ENCODE data around the gene ETV5.

ETV5 gene

DNA sequence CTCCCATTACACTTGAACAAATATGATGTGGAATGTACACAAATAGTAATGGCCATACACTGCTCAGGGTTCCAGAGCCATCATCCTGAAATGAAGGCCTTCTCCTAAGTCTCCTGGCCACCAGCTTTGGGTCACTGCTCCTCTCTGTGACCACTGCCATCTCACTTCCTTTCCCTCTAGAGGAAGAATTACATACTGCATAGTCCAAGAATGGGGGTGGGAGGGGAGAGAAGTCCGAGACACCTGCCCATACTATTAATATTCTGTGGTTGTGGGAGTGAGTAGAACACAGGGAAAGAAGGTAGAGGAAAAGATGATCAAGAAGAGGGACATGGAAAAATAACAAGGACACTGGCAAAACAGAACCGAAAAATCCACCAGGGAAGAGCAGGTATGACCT is 20.6 kb downstream of the ETV5 start:
- no peaks in the 10 kb centered on the region for H3K9me3 ChIP-seq (ENCODE audit: control insufficient read depth in 5 of 5, low read length in 5 of 5)

DNA sequence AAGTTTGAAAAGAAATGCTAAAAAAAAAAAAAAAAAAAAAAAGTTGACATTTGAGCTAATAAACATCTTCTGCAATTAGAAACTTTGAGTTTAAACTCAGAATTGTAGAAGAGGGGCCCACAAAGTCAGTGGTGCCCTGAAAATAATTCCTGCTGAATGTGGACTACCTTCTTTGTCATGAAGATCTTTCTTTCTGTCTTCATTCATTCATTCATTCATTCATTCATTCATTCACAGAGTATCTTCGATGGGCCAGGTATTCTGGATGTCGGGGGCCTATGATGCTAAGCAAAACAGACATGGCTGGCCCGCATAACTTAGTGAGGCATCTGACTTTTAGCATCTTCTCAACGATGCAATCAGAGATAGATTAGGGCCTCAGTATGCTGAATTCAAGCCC is 24.6 kb downstream of the ETV5 start:
- Histone ChIP-seq H3K4me3 (ENCODE audit: low read depth in 1 of 5, low read length in 5 of 5) (no peak overlapping the region), H3K9ac (ENCODE audit: low read length in 5 of 5) (no peak overlapping the region), H3K4me1 (ENCODE audit: control insufficient read depth in 5 of 5, insufficient read depth in 5 of 5, low read length in 5 of 5) (peaks cover 0 to 13% (median 0%) of the 10 kb centered on the region in 5 donors), H3K27ac (ENCODE audit: low read depth, low read length) (no peak overlapping the region), H3K9me3 (ENCODE audit: control insufficient read depth in 5 of 5, low read length in 5 of 5) (no peaks in the 10 kb centered on the region), H3K27me3 (ENCODE audit: control insufficient read depth in 5 of 5, insufficient read depth in 4 of 5, low read length in 5 of 5) (no peaks in the 10 kb centered on the region), H3K36me3 (ENCODE audit: control insufficient read depth in 5 of 5, insufficient read depth in 5 of 5, low read length in 5 of 5) (peaks cover 0 to 8% (median 0%) of the 10 kb centered on the region in 5 donors)

More for the DNA sequence above, 20.6 kb downstream of the ETV5 start:
- Histone ChIP-seq H3K4me3 (ENCODE audit: low read depth in 1 of 5, low read length in 5 of 5) (no peak overlapping the region), H3K27ac (ENCODE audit: low read depth, low read length) (no peak overlapping the region), H3K27me3 (ENCODE audit: control insufficient read depth in 5 of 5, insufficient read depth in 4 of 5, low read length in 5 of 5) (no peaks in the 10 kb centered on the region), H3K9ac (ENCODE audit: low read length in 5 of 5) (no peak overlapping the region), H3K4me1 (ENCODE audit: control insufficient read depth in 5 of 5, insufficient read depth in 5 of 5, low read length in 5 of 5) (peaks cover 0 to 3% (median 0%) of the 10 kb centered on the region in 5 donors), H3K36me3 (ENCODE audit: control insufficient read depth in 5 of 5, insufficient read depth in 5 of 5, low read length in 5 of 5) (peaks cover 0 to 7% (median 0%) of the 10 kb centered on the region in 5 donors)

DNA sequence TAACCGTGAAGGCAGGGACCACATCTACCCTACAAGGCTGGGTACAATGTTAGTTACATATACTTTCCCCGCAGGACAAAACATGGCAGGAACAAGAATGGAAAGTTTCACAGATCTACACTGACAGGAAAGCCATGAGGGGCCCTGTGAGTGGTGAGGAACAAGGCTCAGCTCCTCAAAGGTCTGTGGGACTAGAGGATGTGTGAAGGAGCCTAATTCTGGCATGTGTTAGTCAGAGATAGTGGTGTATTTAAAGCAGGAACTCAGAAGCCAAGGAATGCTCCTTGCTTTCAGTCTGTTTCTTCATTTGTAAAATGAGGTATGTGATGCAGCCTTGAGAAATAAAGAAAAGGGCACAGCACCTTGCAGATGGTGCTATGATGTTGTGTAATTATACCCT is 25.1 kb downstream of the ETV5 start:
- no peaks in the 10 kb centered on the region for H3K27me3 ChIP-seq (ENCODE audit: control insufficient read depth in 5 of 5, insufficient read depth in 4 of 5, low read length in 5 of 5)
- peaks cover 0 to 13% (median 0%) of the 10 kb centered on the region in 5 donors for H3K4me1 ChIP-seq (ENCODE audit: control insufficient read depth in 5 of 5, insufficient read depth in 5 of 5, low read length in 5 of 5)
- H3K36me3 ChIP-seq (ENCODE audit: control insufficient read depth in 5 of 5, insufficient read depth in 5 of 5, low read length in 5 of 5), result peaks cover 0 to 11% (median 0%) of the 10 kb centered on the region in 5 donors
- H3K9me3 ChIP-seq (ENCODE audit: control insufficient read depth in 5 of 5, low read length in 5 of 5), result no peaks in the 10 kb centered on the region
- H3K9ac ChIP-seq (ENCODE audit: low read length in 5 of 5), result no peak overlapping the region
- H3K4me3 ChIP-seq (ENCODE audit: low read depth in 1 of 5, low read length in 5 of 5), result no peak overlapping the region
- H3K27ac ChIP-seq (ENCODE audit: low read depth, low read length), result no peak overlapping the region

DNA sequence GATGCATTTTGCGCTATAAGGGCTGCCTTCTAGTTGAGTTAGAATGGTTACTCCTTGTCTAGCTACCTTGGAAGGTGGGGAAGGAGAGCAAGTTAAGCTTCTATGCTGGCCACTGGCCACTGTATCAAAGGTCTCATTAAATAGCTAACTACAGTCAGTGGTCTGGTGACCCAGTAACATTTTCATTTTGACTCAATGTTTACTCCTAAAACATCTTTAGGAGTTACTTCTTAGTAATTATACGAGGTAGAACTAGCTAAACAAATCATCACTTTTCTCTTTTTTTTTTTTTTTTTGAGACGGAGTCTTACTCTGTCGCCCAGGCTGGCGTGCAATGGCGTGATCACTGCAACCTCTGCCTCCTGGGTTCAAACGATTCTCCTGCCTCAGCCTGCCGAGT is 26.7 kb downstream of the ETV5 start:
- Histone ChIP-seq H3K36me3 (ENCODE audit: control insufficient read depth in 5 of 5, insufficient read depth in 5 of 5, low read length in 5 of 5) (peaks cover 0 to 12% (median 0%) of the 10 kb centered on the region in 5 donors), H3K9me3 (ENCODE audit: control insufficient read depth in 5 of 5, low read length in 5 of 5) (no peaks in the 10 kb centered on the region), H3K4me3 (ENCODE audit: low read depth in 1 of 5, low read length in 5 of 5) (no peak overlapping the region), H3K9ac (ENCODE audit: low read length in 5 of 5) (no peak overlapping the region), H3K27ac (ENCODE audit: low read depth, low read length) (no peak overlapping the region), H3K27me3 (ENCODE audit: control insufficient read depth in 5 of 5, insufficient read depth in 4 of 5, low read length in 5 of 5) (no peaks in the 10 kb centered on the region), H3K4me1 (ENCODE audit: control insufficient read depth in 5 of 5, insufficient read depth in 5 of 5, low read length in 5 of 5) (peaks cover 0 to 13% (median 0%) of the 10 kb centered on the region in 5 donors)

DNA sequence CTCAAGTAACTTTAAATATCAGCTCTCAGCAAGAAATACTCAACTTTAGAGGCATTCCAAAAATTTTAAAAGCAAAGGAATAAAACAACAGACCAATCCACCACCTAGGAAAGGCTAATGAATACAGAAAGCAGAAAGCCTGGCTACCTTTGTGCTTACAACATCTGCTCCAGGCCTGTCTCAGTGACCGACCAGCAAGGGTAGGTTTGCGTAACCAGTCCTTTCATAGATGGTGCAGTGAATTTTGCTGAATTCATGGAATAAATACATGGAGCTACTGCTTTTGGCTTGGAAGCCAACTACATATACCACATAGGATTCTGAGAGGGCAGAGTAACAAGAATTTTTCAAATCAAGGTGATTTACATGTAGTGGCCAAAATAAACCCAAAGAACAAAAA is 27.2 kb downstream of the ETV5 start:
- Histone ChIP-seq H3K36me3 (ENCODE audit: control insufficient read depth in 5 of 5, insufficient read depth in 5 of 5, low read length in 5 of 5) (peaks cover 0 to 12% (median 0%) of the 10 kb centered on the region in 5 donors), H3K9ac (ENCODE audit: low read length in 5 of 5) (no peak overlapping the region), H3K4me3 (ENCODE audit: low read depth in 1 of 5, low read length in 5 of 5) (no peak overlapping the region), H3K9me3 (ENCODE audit: control insufficient read depth in 5 of 5, low read length in 5 of 5) (no peaks in the 10 kb centered on the region), H3K4me1 (ENCODE audit: control insufficient read depth in 5 of 5, insufficient read depth in 5 of 5, low read length in 5 of 5) (peaks cover 0 to 13% (median 0%) of the 10 kb centered on the region in 5 donors), H3K27me3 (ENCODE audit: control insufficient read depth in 5 of 5, insufficient read depth in 4 of 5, low read length in 5 of 5) (no peaks in the 10 kb centered on the region), H3K27ac (ENCODE audit: low read depth, low read length) (no peak overlapping the region)

DNA sequence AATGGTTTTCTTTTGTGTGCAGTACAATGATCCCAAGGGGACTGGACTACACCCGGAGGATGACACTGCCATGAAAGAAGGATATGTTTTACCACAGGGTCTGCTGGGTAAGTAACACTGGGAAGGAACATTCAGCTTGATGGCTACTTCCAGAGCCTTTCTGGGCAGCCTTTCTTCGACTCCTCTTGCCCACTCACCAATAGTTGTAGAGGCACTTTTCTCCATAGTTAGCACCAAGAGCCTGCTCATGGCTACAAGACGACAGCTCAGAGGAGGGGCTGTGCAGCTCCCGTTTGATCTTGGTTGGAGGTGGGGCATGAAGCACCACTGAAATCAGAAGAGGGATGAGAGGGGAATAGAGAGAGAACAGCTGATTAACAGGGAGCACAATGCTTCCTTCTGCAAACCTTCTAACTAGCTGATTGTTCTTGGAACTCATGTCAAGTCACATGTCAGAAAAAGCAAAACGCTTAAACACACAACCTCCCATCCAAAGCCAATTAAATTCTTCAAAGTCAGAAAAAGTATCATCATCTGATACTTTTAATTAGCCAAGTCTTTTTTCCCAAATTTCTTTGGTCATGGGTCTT is 27.9 kb downstream of the ETV5 start:
- Histone ChIP-seq H3K4me1 (ENCODE audit: control insufficient read depth in 5 of 5, insufficient read depth in 5 of 5, low read length in 5 of 5) (peaks cover 0 to 13% (median 0%) of the 10 kb centered on the region in 5 donors), H3K27ac (ENCODE audit: low read depth, low read length) (no peak overlapping the region), H3K27me3 (ENCODE audit: control insufficient read depth in 5 of 5, insufficient read depth in 4 of 5, low read length in 5 of 5) (no peaks in the 10 kb centered on the region), H3K36me3 (ENCODE audit: control insufficient read depth in 5 of 5, insufficient read depth in 5 of 5, low read length in 5 of 5) (peaks cover 0 to 15% (median 0%) of the 10 kb centered on the region in 5 donors), H3K9me3 (ENCODE audit: control insufficient read depth in 5 of 5, low read length in 5 of 5) (no peaks in the 10 kb centered on the region), H3K9ac (ENCODE audit: low read length in 5 of 5) (no peak overlapping the region), H3K4me3 (ENCODE audit: low read depth in 1 of 5, low read length in 5 of 5) (no peak overlapping the region)

DNA sequence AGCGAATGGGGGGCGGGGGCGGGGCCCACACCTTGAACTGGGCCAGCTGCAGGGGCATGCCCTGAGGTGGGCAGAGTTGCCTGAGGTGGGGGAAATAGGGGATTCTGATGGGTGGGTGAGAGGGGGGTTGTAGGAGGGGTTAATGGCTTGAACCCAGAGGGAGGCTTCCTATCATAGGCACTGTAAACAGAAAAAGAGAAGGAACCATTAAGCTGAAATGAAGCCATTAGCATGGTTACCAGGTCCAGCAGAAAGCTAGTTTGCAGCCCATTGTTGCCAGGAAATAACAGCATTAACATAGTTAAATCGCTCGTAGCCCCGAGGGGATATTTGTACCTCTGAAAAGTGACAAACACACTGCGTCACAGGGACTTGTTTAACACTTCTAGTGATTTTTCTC is 29.0 kb downstream of the ETV5 start:
- Histone ChIP-seq H3K9ac (ENCODE audit: low read length in 5 of 5) (no peak overlapping the region), H3K4me1 (ENCODE audit: control insufficient read depth in 5 of 5, insufficient read depth in 5 of 5, low read length in 5 of 5) (peaks cover 0 to 13% (median 0%) of the 10 kb centered on the region in 5 donors), H3K27ac (ENCODE audit: low read depth, low read length) (no peak overlapping the region), H3K9me3 (ENCODE audit: control insufficient read depth in 5 of 5, low read length in 5 of 5) (peaks cover 0 to 4% (median 0%) of the 10 kb centered on the region in 5 donors), H3K36me3 (ENCODE audit: control insufficient read depth in 5 of 5, insufficient read depth in 5 of 5, low read length in 5 of 5) (peaks cover 0 to 19% (median 0%) of the 10 kb centered on the region in 5 donors), H3K27me3 (ENCODE audit: control insufficient read depth in 5 of 5, insufficient read depth in 4 of 5, low read length in 5 of 5) (no peaks in the 10 kb centered on the region), H3K4me3 (ENCODE audit: low read depth in 1 of 5, low read length in 5 of 5) (no peak overlapping the region)

DNA sequence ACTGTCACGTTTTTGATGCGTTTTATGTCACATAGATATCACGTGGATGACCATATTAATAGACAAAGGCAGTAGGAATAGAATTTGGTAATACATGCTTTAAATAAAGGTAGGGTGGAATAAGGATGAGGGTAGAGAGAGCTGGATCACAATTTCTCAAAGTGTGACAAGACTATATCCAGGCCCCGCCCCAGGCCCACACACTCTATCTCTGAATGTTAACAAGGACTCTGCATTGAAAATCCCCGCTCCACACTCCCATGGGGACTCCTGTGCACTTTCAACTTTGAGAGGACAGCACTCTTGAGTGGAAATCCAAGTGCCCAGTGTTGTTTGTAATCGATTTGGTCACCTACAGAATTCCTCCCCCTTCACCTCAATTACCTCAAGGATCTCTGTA is 31.4 kb downstream of the ETV5 start:
- Histone ChIP-seq H3K27ac (ENCODE audit: low read depth, low read length) (no peak overlapping the region), H3K27me3 (ENCODE audit: control insufficient read depth in 5 of 5, insufficient read depth in 4 of 5, low read length in 5 of 5) (no peaks in the 10 kb centered on the region)

DNA sequence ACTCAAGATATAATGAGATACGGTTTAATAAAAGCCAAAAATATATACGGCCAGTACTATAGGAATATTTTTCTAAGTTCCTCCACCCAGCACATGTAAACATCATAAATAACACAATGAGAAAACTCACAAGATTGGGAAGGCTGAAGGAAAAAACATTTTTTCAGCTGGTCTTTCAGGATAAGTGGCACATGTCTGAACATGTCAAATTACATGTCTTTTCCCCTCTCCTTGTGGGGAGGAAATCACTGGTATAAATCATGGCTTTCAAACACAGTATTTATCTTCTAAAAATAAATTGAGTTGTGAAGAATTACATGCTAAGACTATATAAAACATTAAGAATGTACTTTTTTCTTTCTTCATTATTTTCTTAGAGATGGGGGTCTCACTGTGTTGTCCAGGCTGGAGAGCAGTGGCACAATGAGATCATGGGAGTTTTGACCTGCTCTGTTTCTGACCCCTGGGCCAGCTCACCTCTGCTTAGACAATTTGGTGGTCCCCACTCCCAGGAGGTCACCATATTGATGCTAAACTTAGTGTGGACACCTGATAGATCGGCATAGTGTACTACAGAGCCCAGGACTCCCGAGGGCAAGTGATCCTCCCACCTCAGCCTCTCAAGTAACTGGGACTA is 32.8 kb downstream of the ETV5 start:
- Histone ChIP-seq H3K9me3 (ENCODE audit: control insufficient read depth in 5 of 5, low read length in 5 of 5) (peaks cover 0 to 7% (median 0%) of the 10 kb centered on the region in 5 donors), H3K4me3 (ENCODE audit: low read depth in 1 of 5, low read length in 5 of 5) (no peak overlapping the region), H3K27ac (ENCODE audit: low read depth, low read length) (no peak overlapping the region), H3K4me1 (ENCODE audit: control insufficient read depth in 5 of 5, insufficient read depth in 5 of 5, low read length in 5 of 5) (peaks cover 0 to 13% (median 0%) of the 10 kb centered on the region in 5 donors), H3K36me3 (ENCODE audit: control insufficient read depth in 5 of 5, insufficient read depth in 5 of 5, low read length in 5 of 5) (peaks cover 0 to 19% (median 0%) of the 10 kb centered on the region in 5 donors), H3K27me3 (ENCODE audit: control insufficient read depth in 5 of 5, insufficient read depth in 4 of 5, low read length in 5 of 5) (no peaks in the 10 kb centered on the region), H3K9ac (ENCODE audit: low read length in 5 of 5) (no peak overlapping the region)

More for the DNA sequence above, 31.4 kb downstream of the ETV5 start:
- peaks cover 0 to 7% (median 0%) of the 10 kb centered on the region in 5 donors for H3K9me3 ChIP-seq (ENCODE audit: control insufficient read depth in 5 of 5, low read length in 5 of 5)
- H3K4me3 ChIP-seq (ENCODE audit: low read depth in 1 of 5, low read length in 5 of 5), result no peak overlapping the region
- H3K4me1 ChIP-seq (ENCODE audit: control insufficient read depth in 5 of 5, insufficient read depth in 5 of 5, low read length in 5 of 5), result peaks cover 0 to 13% (median 0%) of the 10 kb centered on the region in 5 donors
- no peak overlapping the region for H3K9ac ChIP-seq (ENCODE audit: low read length in 5 of 5)
- H3K36me3 ChIP-seq (ENCODE audit: control insufficient read depth in 5 of 5, insufficient read depth in 5 of 5, low read length in 5 of 5), result peaks cover 0 to 19% (median 0%) of the 10 kb centered on the region in 5 donors

DNA sequence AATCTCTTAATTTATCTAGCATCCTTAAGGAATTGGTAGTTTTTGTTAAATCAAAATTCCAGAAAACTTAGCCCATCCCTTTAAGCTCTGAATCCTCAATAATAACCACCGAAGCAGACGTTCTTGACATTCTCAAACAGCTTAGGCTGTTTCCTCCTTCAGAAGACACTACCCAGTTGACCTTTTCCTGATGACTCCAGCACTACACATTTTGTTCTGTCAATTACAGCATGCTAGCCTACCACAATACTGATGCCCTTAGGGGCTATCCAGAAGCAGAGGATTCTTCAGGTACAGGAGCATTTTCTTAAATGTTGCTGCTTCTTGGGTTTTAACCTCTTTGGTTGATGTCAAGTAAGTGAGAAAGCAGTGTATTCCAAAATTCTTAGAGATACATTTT is 33.4 kb downstream of the ETV5 start:
- Histone ChIP-seq H3K9me3 (ENCODE audit: control insufficient read depth in 5 of 5, low read length in 5 of 5) (peaks cover 0 to 7% (median 0%) of the 10 kb centered on the region in 5 donors), H3K4me1 (ENCODE audit: control insufficient read depth in 5 of 5, insufficient read depth in 5 of 5, low read length in 5 of 5) (peaks cover 0 to 8% (median 0%) of the 10 kb centered on the region in 5 donors), H3K27me3 (ENCODE audit: control insufficient read depth in 5 of 5, insufficient read depth in 4 of 5, low read length in 5 of 5) (no peaks in the 10 kb centered on the region), H3K9ac (ENCODE audit: low read length in 5 of 5) (no peak overlapping the region), H3K4me3 (ENCODE audit: low read depth in 1 of 5, low read length in 5 of 5) (no peak overlapping the region), H3K36me3 (ENCODE audit: control insufficient read depth in 5 of 5, insufficient read depth in 5 of 5, low read length in 5 of 5) (peaks cover 0 to 19% (median 0%) of the 10 kb centered on the region in 5 donors), H3K27ac (ENCODE audit: low read depth, low read length) (no peak overlapping the region)

Data from subcutaneous abdominal adipose tissue (tissue), 5 donors.